Nephron (organoid): Measurements from ENCODE around the gene APOC1.
"Not testable (repeated sequence)": the region's sequence is repeated elsewhere in the genome, so short reads cannot be mapped to it uniquely, and the experiment has no call there.

Source experiments
- H3K27ac Mint-ChIP-seq, 3 experiments: 2 replicates each; pipeline ENCODE4 v1.8.0; 2020; ENCODE audit warnings: mixed read lengths in 3 of 3, mild to moderate bottlenecking in 2 of 3, moderate library complexity in 1 of 3
- H3K27me3 Mint-ChIP-seq: 2 replicates; pipeline ENCODE4 v1.8.0; 2021; ENCODE audit warnings: low read depth, mild to moderate bottlenecking, moderate library complexity, mixed read lengths
- H3K36me3 Mint-ChIP-seq: 2 replicates; pipeline ENCODE4 v1.8.0; 2020; ENCODE audit warnings: low read depth, mixed read lengths
- H3K4me1 Mint-ChIP-seq: 2 replicates; pipeline ENCODE4 v1.8.0; 2020; ENCODE audit warnings: mixed read lengths
- H3K4me3 Mint-ChIP-seq, 3 experiments: 2 replicates each; pipeline ENCODE4 v1.8.0; 2020; ENCODE audit warnings: mild to moderate bottlenecking in 3 of 3, mixed read lengths in 3 of 3, moderate library complexity in 2 of 3
- H3K9me3 Mint-ChIP-seq: 2 replicates; pipeline ENCODE4 v1.8.0; 2020; ENCODE audit warnings: mixed read lengths
- TF ChIP-seq, protein P1 (sequence below), 3 experiments: fragments of 200-600 bp; sonication (generic); IDR thresholded peaks; one replicate each; pipeline ENCODE4 v1.5.0; 2021; ENCODE audit warnings: antibody characterized with exemption in 3 of 3; ENCODE audit not compliant: unreplicated experiment in 3 of 3

The APOC1 gene

DNA sequence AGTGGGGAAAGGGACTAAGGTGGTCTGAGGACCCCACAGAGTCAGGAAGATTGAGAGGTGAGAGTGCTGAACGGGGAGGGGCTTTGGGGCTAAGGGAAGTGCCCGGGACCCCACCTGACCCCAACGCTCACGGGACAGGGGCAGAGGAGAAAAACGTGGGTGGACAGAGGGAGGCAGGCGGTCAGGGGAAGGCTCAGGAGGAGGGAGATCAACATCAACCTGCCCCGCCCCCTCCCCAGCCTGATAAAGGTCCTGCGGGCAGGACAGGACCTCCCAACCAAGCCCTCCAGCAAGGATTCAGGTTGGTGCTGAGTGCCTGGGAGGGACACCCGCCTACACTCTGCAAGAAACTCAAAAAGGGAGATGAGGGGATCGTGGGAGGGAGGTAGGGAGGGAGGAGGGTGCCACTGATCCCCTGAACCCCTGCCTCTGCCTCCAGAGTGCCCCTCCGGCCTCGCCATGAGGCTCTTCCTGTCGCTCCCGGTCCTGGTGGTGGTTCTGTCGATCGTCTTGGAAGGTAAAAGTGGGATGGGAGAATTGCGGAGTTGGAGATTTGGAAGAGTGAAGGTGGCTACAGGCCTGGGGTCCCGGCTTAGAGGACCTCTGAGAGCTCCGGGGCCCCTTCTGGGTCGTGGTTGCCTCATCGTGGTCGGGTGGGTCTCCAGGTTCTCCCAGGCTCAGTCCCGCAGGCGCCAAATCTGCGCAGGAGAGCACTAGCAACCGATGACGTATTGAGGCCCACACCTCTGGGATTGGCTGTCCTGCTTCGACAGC lies at the start of gene APOC1:
Gene APOC1 (plus strand): TSS at position 176 of the 774 bp plus-strand sequence. CDS start 284 bp downstream, at position 460.
- H3K4me3 Mint-ChIP-seq, result peak within 1 kb of the TSS; percentile 92 to 99 (median 95)
- peaks cover 12% of the 10 kb centered on the region for H3K27me3 Mint-ChIP-seq
- H3K9me3 Mint-ChIP-seq, H3K36me3 Mint-ChIP-seq: not testable (repeated sequence)
- peak within 1 kb of the TSS; percentile 93 to 98 (median 97) for H3K27ac Mint-ChIP-seq
- peaks cover 44% of the 10 kb centered on the region for H3K4me1 Mint-ChIP-seq

DNA sequence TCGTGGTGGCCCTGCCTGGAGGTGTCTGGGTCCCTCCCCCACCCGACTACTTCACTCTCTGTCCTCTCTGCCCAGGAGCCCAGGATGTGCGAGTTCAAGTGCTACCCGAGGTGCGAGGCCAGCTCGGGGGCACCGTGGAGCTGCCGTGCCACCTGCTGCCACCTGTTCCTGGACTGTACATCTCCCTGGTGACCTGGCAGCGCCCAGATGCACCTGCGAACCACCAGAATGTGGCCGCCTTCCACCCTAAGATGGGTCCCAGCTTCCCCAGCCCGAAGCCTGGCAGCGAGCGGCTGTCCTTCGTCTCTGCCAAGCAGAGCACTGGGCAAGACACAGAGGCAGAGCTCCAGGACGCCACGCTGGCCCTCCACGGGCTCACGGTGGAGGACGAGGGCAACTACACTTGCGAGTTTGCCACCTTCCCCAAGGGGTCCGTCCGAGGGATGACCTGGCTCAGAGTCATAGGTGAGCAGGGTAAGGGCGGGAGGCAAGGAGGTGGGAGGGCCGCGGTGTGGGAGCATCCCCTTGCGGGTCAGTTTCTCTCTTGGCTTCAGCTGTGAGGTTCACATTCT lies 49.1 kb upstream of the APOC1 start:
- Mint-ChIP-seq H3K9me3 (no peaks in the 10 kb centered on the region), H3K27ac (no peak overlapping the region), H3K4me3 (no peak overlapping the region), H3K36me3 (peaks cover 60% of the 10 kb centered on the region), H3K4me1 (peaks cover 7% of the 10 kb centered on the region), H3K27me3 (no peaks in the 10 kb centered on the region)
- TF ChIP-seq, protein P1, sequence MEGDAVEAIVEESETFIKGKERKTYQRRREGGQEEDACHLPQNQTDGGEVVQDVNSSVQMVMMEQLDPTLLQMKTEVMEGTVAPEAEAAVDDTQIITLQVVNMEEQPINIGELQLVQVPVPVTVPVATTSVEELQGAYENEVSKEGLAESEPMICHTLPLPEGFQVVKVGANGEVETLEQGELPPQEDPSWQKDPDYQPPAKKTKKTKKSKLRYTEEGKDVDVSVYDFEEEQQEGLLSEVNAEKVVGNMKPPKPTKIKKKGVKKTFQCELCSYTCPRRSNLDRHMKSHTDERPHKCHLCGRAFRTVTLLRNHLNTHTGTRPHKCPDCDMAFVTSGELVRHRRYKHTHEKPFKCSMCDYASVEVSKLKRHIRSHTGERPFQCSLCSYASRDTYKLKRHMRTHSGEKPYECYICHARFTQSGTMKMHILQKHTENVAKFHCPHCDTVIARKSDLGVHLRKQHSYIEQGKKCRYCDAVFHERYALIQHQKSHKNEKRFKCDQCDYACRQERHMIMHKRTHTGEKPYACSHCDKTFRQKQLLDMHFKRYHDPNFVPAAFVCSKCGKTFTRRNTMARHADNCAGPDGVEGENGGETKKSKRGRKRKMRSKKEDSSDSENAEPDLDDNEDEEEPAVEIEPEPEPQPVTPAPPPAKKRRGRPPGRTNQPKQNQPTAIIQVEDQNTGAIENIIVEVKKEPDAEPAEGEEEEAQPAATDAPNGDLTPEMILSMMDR (IDR thresholded peaks at IDR 0.05; ENCODE audit: unreplicated experiment in 3 of 3), result no peak

DNA sequence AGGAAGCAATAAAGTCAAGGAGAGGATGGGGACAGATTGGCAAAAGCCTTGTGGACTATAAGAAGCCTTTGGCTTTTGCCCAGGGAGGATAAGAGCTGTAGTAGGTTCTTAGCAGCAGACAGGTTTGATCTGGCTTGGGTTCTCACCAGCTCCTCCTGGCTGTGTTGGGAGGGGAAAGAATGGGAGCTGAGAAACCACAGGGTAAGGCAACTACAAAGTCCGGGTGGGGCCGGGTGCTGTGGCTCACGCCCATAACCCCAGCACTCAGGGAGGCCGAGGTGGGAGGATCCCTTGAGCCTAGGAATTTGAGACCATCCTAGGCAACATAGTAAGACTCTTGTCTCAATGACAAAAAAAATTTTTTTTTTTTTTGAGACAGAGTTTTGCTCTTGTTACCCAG lies 47.7 kb upstream of the APOC1 start:
- Mint-ChIP-seq H3K4me1 (no peaks in the 10 kb centered on the region), H3K27ac (no peak overlapping the region), H3K36me3 (peaks cover 52% of the 10 kb centered on the region), H3K4me3 (no peak overlapping the region), H3K27me3 (no peaks in the 10 kb centered on the region), H3K9me3 (no peaks in the 10 kb centered on the region)
- TF ChIP-seq, protein P1 (IDR thresholded peaks at IDR 0.05; ENCODE audit: unreplicated experiment in 3 of 3), result no peak

DNA sequence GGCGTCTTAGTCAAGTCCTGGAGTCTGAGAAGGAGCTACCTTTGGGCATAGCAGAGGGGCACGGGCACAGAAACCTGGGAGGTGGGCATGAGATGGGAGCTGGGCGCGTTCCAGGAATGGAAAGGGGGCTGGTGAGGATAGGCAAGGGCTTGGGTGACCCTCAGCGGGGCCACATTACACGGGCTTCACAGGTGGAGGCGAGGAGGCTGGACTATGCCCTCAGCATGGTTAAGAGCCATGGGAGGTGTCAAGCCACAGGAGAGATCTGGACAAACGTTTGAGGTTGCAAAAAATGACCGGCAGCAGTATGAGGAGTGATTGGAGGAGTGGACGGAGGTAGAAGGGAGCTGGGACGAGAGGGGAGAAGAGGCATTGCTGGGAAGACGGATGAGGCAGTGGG lies 46.8 kb upstream of the APOC1 start:
- no peaks in the 10 kb centered on the region for H3K4me1 Mint-ChIP-seq
- no peaks in the 10 kb centered on the region for H3K27me3 Mint-ChIP-seq
- peaks cover 58% of the 10 kb centered on the region for H3K36me3 Mint-ChIP-seq
- no peaks in the 10 kb centered on the region for H3K9me3 Mint-ChIP-seq
- H3K4me3 Mint-ChIP-seq, result no peak overlapping the region
- TF ChIP-seq, protein P1 (IDR thresholded peaks at IDR 0.05; ENCODE audit: unreplicated experiment in 3 of 3), result no peak
- H3K27ac Mint-ChIP-seq, result peak overlapping the region in 1 of 3 experiments; percentile 31

DNA sequence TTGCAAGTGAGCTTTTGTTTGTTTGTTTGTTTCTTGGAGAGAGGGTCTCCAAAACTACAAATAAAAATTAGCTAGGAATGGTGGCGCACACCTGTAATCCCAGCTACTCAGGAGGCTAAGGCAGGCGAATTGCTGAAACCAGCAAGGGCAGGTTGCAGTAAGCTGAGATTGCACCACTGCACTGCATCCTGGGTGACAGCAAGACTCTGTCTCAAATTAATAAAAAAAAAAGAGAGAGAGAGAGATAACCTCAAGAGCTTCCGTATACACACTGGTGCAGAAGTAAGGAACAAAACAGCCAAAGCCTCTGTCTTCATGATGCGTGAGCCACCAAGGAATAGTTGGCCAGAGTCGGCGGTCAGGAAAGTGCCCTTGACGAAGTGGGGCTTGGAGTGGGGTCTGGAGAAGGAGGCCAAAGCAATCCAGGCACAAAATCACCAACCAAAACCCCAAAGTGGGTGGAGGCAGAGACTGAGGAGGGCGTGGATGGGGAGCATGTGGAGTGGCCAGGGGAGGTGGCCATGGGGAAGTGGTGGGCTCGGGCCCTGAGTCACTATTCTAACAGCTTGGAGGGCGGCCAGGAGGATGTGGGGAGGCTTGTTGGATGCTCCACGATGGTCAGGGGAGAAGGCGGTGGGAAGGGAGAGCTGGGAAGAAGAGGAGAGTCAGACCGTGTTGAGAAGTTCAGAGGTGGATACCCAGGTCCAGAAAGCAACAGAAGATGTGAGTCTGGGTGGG lies 44.5 kb upstream of the APOC1 start:
- H3K4me1 Mint-ChIP-seq, result no peaks in the 10 kb centered on the region
- no peak overlapping the region for H3K4me3 Mint-ChIP-seq
- H3K27ac Mint-ChIP-seq, result peak overlapping the region in 1 of 3 experiments; percentile 60
- peaks cover 72% of the 10 kb centered on the region for H3K36me3 Mint-ChIP-seq
- H3K27me3 Mint-ChIP-seq, result no peaks in the 10 kb centered on the region
- TF ChIP-seq, protein P1 (IDR thresholded peaks at IDR 0.05; ENCODE audit: unreplicated experiment in 3 of 3), result no peak
- no peaks in the 10 kb centered on the region for H3K9me3 Mint-ChIP-seq

DNA sequence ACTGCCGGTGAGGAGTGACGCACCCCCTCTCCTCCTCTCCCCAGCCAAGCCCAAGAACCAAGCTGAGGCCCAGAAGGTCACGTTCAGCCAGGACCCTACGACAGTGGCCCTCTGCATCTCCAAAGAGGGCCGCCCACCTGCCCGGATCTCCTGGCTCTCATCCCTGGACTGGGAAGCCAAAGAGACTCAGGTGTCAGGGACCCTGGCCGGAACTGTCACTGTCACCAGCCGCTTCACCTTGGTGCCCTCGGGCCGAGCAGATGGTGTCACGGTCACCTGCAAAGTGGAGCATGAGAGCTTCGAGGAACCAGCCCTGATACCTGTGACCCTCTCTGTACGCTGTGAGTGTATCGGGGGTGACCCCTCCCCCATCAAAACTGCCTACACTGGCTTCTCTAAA lies 42.6 kb upstream of the APOC1 start:
- H3K27ac Mint-ChIP-seq, result peak overlapping the region in 1 of 3 experiments; percentile 42
- H3K27me3 Mint-ChIP-seq, result no peaks in the 10 kb centered on the region
- peaks cover 72% of the 10 kb centered on the region for H3K36me3 Mint-ChIP-seq
- H3K9me3 Mint-ChIP-seq, result no peaks in the 10 kb centered on the region
- TF ChIP-seq, protein P1 (IDR thresholded peaks at IDR 0.05; ENCODE audit: unreplicated experiment in 3 of 3), result no peak
- H3K4me3 Mint-ChIP-seq, result no peak overlapping the region
- peaks cover 13% of the 10 kb centered on the region for H3K4me1 Mint-ChIP-seq
